ENCODE measurements around the gene GNPDA1. TPM values are rescaled to one million over a fixed set of nuclear protein-coding genes. Genes with fewer than 3 reads are reported as not detected.
A peak's percentile ranks its signal among the peaks of the same experiment; 100 is the strongest.

GNPDA1 gene
- total and polyA plus RNA-seq, 2 donors = 32.9 to 39.4 TPM

DNA sequence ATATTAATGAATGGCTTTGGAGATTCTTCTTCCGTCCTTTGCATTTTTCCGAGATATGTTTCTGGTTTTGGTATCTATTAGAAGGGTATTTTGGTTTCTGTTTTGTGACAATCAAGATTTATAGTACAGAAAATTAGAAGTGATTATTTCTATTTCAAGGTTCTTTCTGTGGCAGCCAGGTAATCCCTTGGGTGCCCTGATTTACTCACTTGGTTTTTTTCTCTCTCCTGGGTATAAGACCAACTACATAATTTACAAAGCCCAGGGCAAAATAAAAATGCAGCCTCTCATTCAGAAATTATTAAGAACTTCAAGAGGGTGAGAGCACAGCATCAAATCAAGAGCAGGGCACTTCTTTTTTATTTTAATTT, 45.9 kb downstream of the GNPDA1 start:
- peaks cover 0 to 4% of the 10 kb centered on the region in 2 donors for H3K36me3 ChIP-seq (ENCODE audit: control insufficient read depth in 2 of 2, insufficient read depth in 2 of 2, low read length in 1 of 2)
- no peak for DNase-seq (ENCODE audit: low read depth in 6 of 9, low spot score in 9 of 9)
- H3K9me3 ChIP-seq (ENCODE audit: control insufficient read depth in 2 of 2, insufficient read depth in 1 of 2, low read length in 1 of 2) = no peaks in the 10 kb centered on the region
- H3K27ac ChIP-seq (ENCODE audit: low read depth in 1 of 2, low read length in 1 of 2) = no peak overlapping the region
- peaks cover 6 to 12% of the 10 kb centered on the region in 2 donors for H3K4me1 ChIP-seq (ENCODE audit: control insufficient read depth in 2 of 2, insufficient read depth in 2 of 2, low read length in 2 of 2)
- no peaks in the 10 kb centered on the region for H3K27me3 ChIP-seq (ENCODE audit: control insufficient read depth in 2 of 2, insufficient read depth in 1 of 2, low read length in 1 of 2)
- 93% methylated on average over 2 of the region's 2 CpGs for WGBS
- H3K4me3 ChIP-seq (ENCODE audit: low read length in 2 of 2) = no peak overlapping the region

DNA sequence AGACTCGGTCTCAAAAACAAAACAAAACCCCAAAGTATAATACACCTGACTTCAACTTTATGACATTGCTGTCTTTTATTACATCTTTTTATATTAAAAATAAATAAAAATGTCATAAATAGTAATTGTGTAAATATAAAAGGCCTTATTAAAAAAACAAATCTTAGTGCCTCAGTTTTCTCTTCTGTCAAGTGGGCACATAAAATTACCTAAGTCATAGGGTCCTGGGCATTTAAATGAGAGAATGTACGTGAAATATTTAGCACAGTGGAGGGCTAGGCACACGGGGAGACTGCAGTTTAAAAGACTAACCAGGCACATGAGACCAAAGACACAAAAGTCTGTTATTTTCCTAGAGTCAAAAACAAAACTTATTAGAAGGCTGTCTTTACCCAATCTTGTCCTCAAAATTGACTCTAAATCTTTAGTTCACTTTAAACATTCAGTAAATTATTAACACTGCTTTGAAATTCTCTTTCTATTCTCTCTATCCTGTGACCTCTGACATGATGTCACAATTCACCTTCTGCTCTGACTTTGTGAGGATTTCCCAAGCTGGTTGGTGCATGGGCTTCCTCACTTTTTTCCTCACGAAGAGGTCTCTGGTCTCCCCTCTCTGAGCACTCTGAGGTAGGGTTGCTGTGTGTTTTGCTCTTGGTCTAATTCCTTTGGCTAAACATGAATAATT, 46.4 kb downstream of the GNPDA1 start:
- H3K4me1 ChIP-seq (ENCODE audit: control insufficient read depth in 2 of 2, insufficient read depth in 2 of 2, low read length in 2 of 2) = peaks cover 8 to 17% of the 10 kb centered on the region in 2 donors
- H3K27ac ChIP-seq (ENCODE audit: low read depth in 1 of 2, low read length in 1 of 2) = no peak overlapping the region
- no peak for DNase-seq (ENCODE audit: low read depth in 6 of 9, low spot score in 9 of 9)
- 98% methylated on average over 4 of the region's 4 CpGs for WGBS
- peaks cover 0 to 3% of the 10 kb centered on the region in 2 donors for H3K36me3 ChIP-seq (ENCODE audit: control insufficient read depth in 2 of 2, insufficient read depth in 2 of 2, low read length in 1 of 2)
- no peak overlapping the region for H3K4me3 ChIP-seq (ENCODE audit: low read length in 2 of 2)
- H3K27me3 ChIP-seq (ENCODE audit: control insufficient read depth in 2 of 2, insufficient read depth in 1 of 2, low read length in 1 of 2) = no peaks in the 10 kb centered on the region
- H3K9me3 ChIP-seq (ENCODE audit: control insufficient read depth in 2 of 2, insufficient read depth in 1 of 2, low read length in 1 of 2) = no peaks in the 10 kb centered on the region

DNA sequence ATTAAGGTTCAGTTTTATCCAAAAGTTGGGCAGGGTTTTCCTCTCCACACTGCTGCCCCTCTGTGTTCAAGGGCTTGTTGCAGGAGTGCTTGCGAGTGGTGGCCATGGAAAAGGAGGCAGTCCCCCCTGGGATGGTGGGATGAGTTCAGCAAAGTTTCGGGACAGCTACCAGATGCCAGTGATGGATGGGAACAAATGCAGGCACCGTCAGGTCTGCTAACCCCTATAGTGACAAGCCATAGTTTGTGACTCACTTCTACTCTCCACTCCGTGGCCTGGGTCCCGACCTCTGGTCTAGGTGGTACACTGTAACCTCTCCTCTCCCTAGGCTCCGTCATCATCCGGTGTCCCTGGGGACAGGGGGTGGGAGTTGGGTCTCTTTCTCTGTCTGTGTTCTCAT, 47.8 kb downstream of the GNPDA1 start:
- DNase-seq (ENCODE audit: low read depth in 6 of 9, low spot score in 9 of 9) = no peak
- Histone ChIP-seq H3K27me3 (ENCODE audit: control insufficient read depth in 2 of 2, insufficient read depth in 1 of 2, low read length in 1 of 2) (no peaks in the 10 kb centered on the region), H3K4me1 (ENCODE audit: control insufficient read depth in 2 of 2, insufficient read depth in 2 of 2, low read length in 2 of 2) (peaks cover 9 to 25% of the 10 kb centered on the region in 2 donors), H3K9me3 (ENCODE audit: control insufficient read depth in 2 of 2, insufficient read depth in 1 of 2, low read length in 1 of 2) (no peaks in the 10 kb centered on the region), H3K36me3 (ENCODE audit: control insufficient read depth in 2 of 2, insufficient read depth in 2 of 2, low read length in 1 of 2) (no peaks in the 10 kb centered on the region), H3K4me3 (ENCODE audit: low read length in 2 of 2) (no peak overlapping the region), H3K27ac (ENCODE audit: low read depth in 1 of 2, low read length in 1 of 2) (no peak overlapping the region)
- WGBS = 82% methylated on average over 7 of the region's 7 CpGs

DNA sequence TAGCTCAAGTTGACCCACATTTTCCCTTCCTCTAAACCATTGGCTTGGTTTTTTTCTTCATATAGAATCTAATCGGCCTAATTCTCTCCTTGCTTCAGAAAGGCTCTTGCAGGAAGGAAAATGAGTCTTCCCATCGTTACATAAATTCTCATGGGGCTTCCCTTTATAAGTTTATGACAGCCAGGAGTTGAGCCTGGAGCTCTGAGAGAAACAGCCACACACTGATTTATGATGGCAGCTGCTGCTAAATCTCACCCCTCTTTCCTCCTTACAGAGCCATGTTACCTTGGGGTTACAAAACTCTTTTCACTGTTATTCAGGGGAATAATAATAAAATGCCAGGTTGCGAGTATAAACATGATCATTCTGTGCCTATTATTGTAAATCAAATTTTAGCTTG, 49.1 kb downstream of the GNPDA1 start:
- DNase-seq (ENCODE audit: low read depth in 6 of 9, low spot score in 9 of 9) = no peak
- Histone ChIP-seq H3K27me3 (ENCODE audit: control insufficient read depth in 2 of 2, insufficient read depth in 1 of 2, low read length in 1 of 2) (no peaks in the 10 kb centered on the region), H3K27ac (ENCODE audit: low read depth in 1 of 2, low read length in 1 of 2) (no peak overlapping the region), H3K4me1 (ENCODE audit: control insufficient read depth in 2 of 2, insufficient read depth in 2 of 2, low read length in 2 of 2) (peaks cover 10 to 26% of the 10 kb centered on the region in 2 donors), H3K9me3 (ENCODE audit: control insufficient read depth in 2 of 2, insufficient read depth in 1 of 2, low read length in 1 of 2) (no peaks in the 10 kb centered on the region), H3K4me3 (ENCODE audit: low read length in 2 of 2) (no peak overlapping the region), H3K36me3 (ENCODE audit: control insufficient read depth in 2 of 2, insufficient read depth in 2 of 2, low read length in 1 of 2) (no peaks in the 10 kb centered on the region)
- 56% methylated on average over 3 of the region's 3 CpGs for WGBS

DNA sequence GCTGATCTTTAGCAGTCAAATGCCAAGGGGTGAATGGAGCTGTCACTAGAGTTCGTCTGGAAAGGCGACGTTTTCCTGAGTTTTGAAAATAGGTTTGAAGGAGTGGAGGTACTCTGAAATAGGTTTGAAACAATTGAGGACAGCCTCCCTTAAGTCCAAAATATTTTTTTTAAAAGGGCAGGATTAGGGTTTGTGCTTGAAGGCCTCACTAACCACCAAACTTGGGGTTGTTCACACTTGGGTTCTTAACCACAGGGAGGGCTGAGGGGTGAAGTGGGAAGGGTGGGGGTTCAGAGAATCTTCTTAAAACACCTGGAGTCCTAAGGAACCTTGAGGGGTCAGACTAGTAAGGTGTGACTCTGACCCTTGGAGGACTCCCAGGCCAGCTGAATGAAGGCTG, 51.4 kb downstream of the GNPDA1 start:
- Histone ChIP-seq H3K27me3 (ENCODE audit: control insufficient read depth in 2 of 2, insufficient read depth in 1 of 2, low read length in 1 of 2) (no peaks in the 10 kb centered on the region), H3K4me1 (ENCODE audit: control insufficient read depth in 2 of 2, insufficient read depth in 2 of 2, low read length in 2 of 2) (peaks cover 13 to 38% of the 10 kb centered on the region in 2 donors), H3K27ac (ENCODE audit: low read depth in 1 of 2, low read length in 1 of 2) (peak overlapping the region in 1 of 2 donors; percentile 42), H3K4me3 (ENCODE audit: low read length in 2 of 2) (no peak overlapping the region), H3K9me3 (ENCODE audit: control insufficient read depth in 2 of 2, insufficient read depth in 1 of 2, low read length in 1 of 2) (peaks cover 0 to 2% of the 10 kb centered on the region in 2 donors), H3K36me3 (ENCODE audit: control insufficient read depth in 2 of 2, insufficient read depth in 2 of 2, low read length in 1 of 2) (no peaks in the 10 kb centered on the region)
- no peak for DNase-seq (ENCODE audit: low read depth in 6 of 9, low spot score in 9 of 9)
- WGBS = 95% methylated on average over 3 of the region's 3 CpGs

DNA sequence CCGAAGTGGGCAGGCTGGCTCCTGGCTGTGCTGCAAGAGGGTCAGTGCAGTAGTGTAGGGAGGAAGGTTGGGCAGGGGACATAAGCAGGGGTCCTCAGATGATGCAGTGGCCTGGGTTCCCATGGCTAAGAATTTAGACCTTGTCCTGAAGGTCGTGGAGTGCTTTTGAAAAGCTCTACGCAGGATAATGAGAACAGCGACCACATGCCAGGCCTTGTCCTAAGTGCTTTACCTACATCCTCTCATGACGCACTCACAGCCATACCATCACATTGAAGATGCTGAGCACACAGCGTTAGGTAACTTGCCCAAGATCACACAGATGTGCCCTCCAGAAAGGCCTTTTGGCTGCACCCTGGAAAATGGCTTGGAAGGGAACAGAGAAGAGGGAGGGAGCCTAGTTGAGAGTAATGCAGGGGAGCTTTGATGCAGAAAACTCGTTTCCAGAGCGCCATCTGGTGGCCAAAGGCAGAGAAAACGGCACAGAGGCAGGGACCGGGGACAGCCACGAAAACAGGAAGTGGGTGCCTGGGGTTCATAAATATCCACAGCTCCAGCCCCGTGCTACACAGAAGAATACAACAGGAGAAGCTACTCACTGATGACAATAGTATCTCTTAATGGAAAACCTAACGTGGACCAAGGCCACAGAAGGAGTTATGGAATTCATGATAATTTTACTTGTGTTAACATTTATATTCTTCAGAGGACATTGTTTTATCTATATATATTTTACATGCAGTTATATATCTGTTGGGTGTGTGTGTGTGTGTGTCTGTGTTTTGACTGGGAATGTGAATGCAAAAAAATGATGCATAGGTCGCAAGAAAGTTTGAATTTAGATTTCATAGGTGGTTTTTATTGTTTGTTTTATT, 52.1 kb downstream of the GNPDA1 start:
- H3K36me3 ChIP-seq (ENCODE audit: control insufficient read depth in 2 of 2, insufficient read depth in 2 of 2, low read length in 1 of 2) = no peaks in the 10 kb centered on the region
- H3K27me3 ChIP-seq (ENCODE audit: control insufficient read depth in 2 of 2, insufficient read depth in 1 of 2, low read length in 1 of 2) = no peaks in the 10 kb centered on the region
- peaks cover 0 to 2% of the 10 kb centered on the region in 2 donors for H3K9me3 ChIP-seq (ENCODE audit: control insufficient read depth in 2 of 2, insufficient read depth in 1 of 2, low read length in 1 of 2)
- DNase-seq (ENCODE audit: low read depth in 6 of 9, low spot score in 9 of 9) = peak; percentile 80 to 99 (median 95)
- 33% methylated on average over 14 of the region's 14 CpGs for WGBS
- H3K27ac ChIP-seq (ENCODE audit: low read depth in 1 of 2, low read length in 1 of 2) = peak overlapping the region in 1 of 2 donors; percentile 57
- peak overlapping the region in 1 of 2 donors; percentile 3 for H3K4me3 ChIP-seq (ENCODE audit: low read length in 2 of 2)
- H3K4me1 ChIP-seq (ENCODE audit: control insufficient read depth in 2 of 2, insufficient read depth in 2 of 2, low read length in 2 of 2) = peaks cover 13 to 38% of the 10 kb centered on the region in 2 donors

DNA sequence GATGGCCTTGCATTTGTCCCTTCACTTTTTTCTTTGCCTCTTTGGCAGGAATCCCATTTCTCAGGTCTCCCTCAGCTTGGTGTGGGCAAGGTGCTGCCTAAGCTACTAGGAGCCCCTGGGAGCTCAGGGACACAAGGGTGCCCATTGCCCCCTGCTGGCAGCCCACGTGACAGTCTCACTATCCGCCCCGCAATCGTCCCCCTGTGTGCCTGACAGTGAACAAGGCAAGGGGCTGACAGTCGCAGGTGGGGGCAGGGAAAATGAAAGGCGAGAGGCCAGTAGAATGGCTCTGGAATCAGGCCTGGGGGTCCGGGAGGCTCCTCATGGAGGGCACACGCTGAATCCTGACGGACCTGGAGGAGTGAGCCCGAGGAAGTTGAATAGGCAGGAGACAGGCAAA, 52.8 kb downstream of the GNPDA1 start:
- Histone ChIP-seq H3K36me3 (ENCODE audit: control insufficient read depth in 2 of 2, insufficient read depth in 2 of 2, low read length in 1 of 2) (no peaks in the 10 kb centered on the region), H3K4me3 (ENCODE audit: low read length in 2 of 2) (no peak overlapping the region), H3K4me1 (ENCODE audit: control insufficient read depth in 2 of 2, insufficient read depth in 2 of 2, low read length in 2 of 2) (peaks cover 13 to 38% of the 10 kb centered on the region in 2 donors), H3K27me3 (ENCODE audit: control insufficient read depth in 2 of 2, insufficient read depth in 1 of 2, low read length in 1 of 2) (no peaks in the 10 kb centered on the region), H3K9me3 (ENCODE audit: control insufficient read depth in 2 of 2, insufficient read depth in 1 of 2, low read length in 1 of 2) (peaks cover 0 to 2% of the 10 kb centered on the region in 2 donors), H3K27ac (ENCODE audit: low read depth in 1 of 2, low read length in 1 of 2) (no peak overlapping the region)
- DNase-seq (ENCODE audit: low read depth in 6 of 9, low spot score in 9 of 9) = peak in 3 of 9 donors; percentile 33 to 56 (median 44)
- 82% methylated on average over 10 of the region's 10 CpGs for WGBS

DNA sequence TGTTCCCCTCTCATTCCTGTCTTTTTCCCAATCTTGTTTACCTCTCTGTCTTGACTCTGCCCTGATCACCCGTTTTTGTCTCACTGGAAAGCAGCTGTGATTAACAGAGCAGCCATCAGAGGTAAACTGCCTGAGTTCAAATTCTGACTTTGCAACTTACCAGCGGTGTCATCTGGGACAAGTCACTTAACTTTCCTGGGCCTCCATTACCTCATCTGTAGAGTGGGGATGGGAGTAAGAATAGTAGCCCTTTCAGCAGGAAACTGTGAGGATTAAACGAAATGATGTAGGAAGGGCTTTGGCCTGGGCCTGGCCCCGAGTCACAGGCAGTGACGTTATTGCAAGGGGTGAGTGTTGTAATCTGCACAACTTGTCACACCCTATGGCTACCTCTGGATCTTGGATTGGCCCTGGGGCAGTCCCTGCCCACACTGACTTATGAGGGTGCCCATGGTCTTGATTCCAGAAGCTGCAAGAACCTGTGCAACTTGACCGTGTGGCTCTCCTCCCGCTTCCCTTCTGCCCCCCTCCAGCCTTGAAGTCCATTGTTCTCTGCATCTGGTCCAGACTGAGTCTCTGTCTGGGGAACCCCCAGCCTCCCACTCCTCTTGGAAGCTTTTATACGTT, 54.2 kb downstream of the GNPDA1 start:
- H3K4me3 ChIP-seq (ENCODE audit: low read length in 2 of 2) = no peak overlapping the region
- no peaks in the 10 kb centered on the region for H3K36me3 ChIP-seq (ENCODE audit: control insufficient read depth in 2 of 2, insufficient read depth in 2 of 2, low read length in 1 of 2)
- no peaks in the 10 kb centered on the region for H3K27me3 ChIP-seq (ENCODE audit: control insufficient read depth in 2 of 2, insufficient read depth in 1 of 2, low read length in 1 of 2)
- peak overlapping the region in 1 of 2 donors; percentile 13 for H3K27ac ChIP-seq (ENCODE audit: low read depth in 1 of 2, low read length in 1 of 2)
- peaks cover 13 to 38% of the 10 kb centered on the region in 2 donors for H3K4me1 ChIP-seq (ENCODE audit: control insufficient read depth in 2 of 2, insufficient read depth in 2 of 2, low read length in 2 of 2)
- peaks cover 0 to 2% of the 10 kb centered on the region in 2 donors for H3K9me3 ChIP-seq (ENCODE audit: control insufficient read depth in 2 of 2, insufficient read depth in 1 of 2, low read length in 1 of 2)
- DNase-seq (ENCODE audit: low read depth in 6 of 9, low spot score in 9 of 9) = no peak
- WGBS = 90% methylated on average over 8 of the region's 8 CpGs

DNA sequence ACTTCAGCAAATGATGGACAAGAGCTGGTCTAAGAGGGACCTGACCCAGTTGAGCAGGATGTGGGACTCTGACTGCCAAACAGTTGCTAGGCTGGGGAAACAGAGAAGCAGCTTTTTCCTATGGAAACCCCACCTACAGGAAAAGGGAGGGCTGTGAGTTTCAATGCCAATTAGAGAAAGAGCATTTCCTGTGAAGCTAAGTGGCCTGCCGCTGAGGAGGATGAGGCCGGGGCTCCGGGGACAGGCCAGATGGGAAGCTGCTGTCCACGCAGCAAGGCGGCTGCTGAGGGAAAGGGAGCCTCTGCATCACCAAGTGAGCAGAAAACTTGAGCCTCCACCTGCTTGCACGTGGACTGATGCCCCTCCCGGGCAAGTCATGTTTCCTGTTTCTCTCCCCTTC, 54.7 kb downstream of the GNPDA1 start, which contains the start of gene PCDH12:
Gene PCDH12, minus strand, starts transcription at position 90 of the 400 bp plus-strand sequence. CDS start 351 bp downstream, outside the sequence.
- H3K4me3 ChIP-seq (ENCODE audit: low read length in 2 of 2) = no peak within 1 kb of the TSS

More for the DNA sequence above, 54.7 kb downstream of the GNPDA1 start, which contains the start of gene PCDH12:
- Histone ChIP-seq H3K27me3 (ENCODE audit: control insufficient read depth in 2 of 2, insufficient read depth in 1 of 2, low read length in 1 of 2) (no peaks in the 10 kb centered on the region), H3K9me3 (ENCODE audit: control insufficient read depth in 2 of 2, insufficient read depth in 1 of 2, low read length in 1 of 2) (peaks cover 0 to 2% of the 10 kb centered on the region in 2 donors), H3K27ac (ENCODE audit: low read depth in 1 of 2, low read length in 1 of 2) (peak within 1 kb of the TSS in 1 of 2 donors; percentile 13), H3K4me1 (ENCODE audit: control insufficient read depth in 2 of 2, insufficient read depth in 2 of 2, low read length in 2 of 2) (peaks cover 13 to 38% of the 10 kb centered on the region in 2 donors), H3K36me3 (ENCODE audit: control insufficient read depth in 2 of 2, insufficient read depth in 2 of 2, low read length in 1 of 2) (no peaks in the 10 kb centered on the region)
- WGBS = 10% methylated on average over 7 of the region's 7 CpGs
- DNase-seq (ENCODE audit: low read depth in 6 of 9, low spot score in 9 of 9) = peak in 1 of 9 donors; percentile 34
